Gastrocnemius medialis (tissue), 4 donors: Measurements from ENCODE around the gene CABLES2.

Source experiments
- POLR2A ChIP-seq, 2 donors: fragments of 450-650 bp; IDR thresholded peaks; one replicate each; pipeline ENCODE4 v1.6.1; 2017; ENCODE audit warnings: antibody characterized with exemption in 2 of 2, mild to moderate bottlenecking in 2 of 2, moderate library complexity in 2 of 2
- TF ChIP-seq, protein P1 (sequence below), 5 experiments: fragments of 450-650 bp in 3 of 5; fragments of 200-600 bp in 2 of 5; sonication (generic) in 2 of 5; IDR thresholded peaks in 4 of 5; conservative IDR thresholded peaks in 1 of 5; 1 replicate in 4 of 5; 2 replicates in 1 of 5; pipeline ENCODE4 v1.5.1; 2016 to 2019; ENCODE audit warnings: antibody characterized with exemption in 5 of 5, mild to moderate bottlenecking in 3 of 5, moderate library complexity in 3 of 5

DNA sequence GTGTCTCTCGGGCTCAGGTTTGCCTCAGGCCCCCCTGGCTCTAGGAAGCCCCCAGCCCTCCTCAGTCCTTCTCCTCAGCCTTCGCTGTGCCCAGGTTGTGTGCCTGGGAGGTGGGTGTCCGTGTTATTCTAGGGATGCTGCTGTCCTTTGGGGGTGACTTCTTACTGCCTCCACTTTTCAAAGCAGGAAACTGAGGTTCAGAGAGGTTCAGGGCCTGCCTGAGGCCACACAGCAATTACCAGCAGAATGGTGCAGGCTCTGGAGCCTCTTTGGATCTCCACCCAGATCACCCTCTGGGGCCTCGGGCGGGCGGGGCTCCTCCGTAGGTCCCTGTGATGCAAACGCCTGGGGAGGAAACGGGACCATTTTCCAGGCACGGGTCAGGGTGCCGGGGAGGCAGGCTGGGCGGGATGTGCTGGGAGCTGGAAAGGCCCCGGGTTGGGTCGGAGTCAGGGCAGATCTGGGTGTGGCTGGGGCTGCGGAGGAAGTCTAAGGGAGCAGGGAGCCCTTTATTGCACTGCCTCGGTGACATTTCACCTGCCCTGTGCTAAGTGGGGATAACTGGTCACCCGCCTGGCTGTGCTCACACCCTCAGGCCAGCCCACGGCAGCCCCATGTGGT lies 45.5 kb upstream of the CABLES2 start:
- TF ChIP-seq, protein P1, sequence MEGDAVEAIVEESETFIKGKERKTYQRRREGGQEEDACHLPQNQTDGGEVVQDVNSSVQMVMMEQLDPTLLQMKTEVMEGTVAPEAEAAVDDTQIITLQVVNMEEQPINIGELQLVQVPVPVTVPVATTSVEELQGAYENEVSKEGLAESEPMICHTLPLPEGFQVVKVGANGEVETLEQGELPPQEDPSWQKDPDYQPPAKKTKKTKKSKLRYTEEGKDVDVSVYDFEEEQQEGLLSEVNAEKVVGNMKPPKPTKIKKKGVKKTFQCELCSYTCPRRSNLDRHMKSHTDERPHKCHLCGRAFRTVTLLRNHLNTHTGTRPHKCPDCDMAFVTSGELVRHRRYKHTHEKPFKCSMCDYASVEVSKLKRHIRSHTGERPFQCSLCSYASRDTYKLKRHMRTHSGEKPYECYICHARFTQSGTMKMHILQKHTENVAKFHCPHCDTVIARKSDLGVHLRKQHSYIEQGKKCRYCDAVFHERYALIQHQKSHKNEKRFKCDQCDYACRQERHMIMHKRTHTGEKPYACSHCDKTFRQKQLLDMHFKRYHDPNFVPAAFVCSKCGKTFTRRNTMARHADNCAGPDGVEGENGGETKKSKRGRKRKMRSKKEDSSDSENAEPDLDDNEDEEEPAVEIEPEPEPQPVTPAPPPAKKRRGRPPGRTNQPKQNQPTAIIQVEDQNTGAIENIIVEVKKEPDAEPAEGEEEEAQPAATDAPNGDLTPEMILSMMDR (IDR thresholded peaks at IDR 0.05 in 4 of 5, conservative IDR thresholded peaks at IDR 0.05 in 1 of 5): no peak
- TF ChIP-seq POLR2A (IDR thresholded peaks at IDR 0.05): no peak
